A673 (cell line): ENCODE results near the gene NEURL3. TPM values are rescaled to one million over a fixed set of nuclear protein-coding genes. Genes with fewer than 3 reads are reported as not detected.

Experiments
- BruUV-seq: library from RNA; stranded (reverse); fragments of 400-500 nt; replicated peaks from 2 replicates; lab custom pipeline; 2021; lab: Mats Ljungman, UMichigan
- CTCF ChIA-PET: fragments of 300-600 bp; sonication (Branson Sonifier 250); formaldehyde crosslinking; loops from one replicate; lab custom pipeline; 2022; ENCODE audit warnings: antibody characterized with exemption; lab: Charles Lee
- POLR2A ChIA-PET: fragments of 300-600 bp; sonication (Branson Sonifier 250); formaldehyde crosslinking; loops from one replicate; lab custom pipeline; 2022; ENCODE audit warnings: antibody characterized with exemption; ENCODE audit not compliant: low non-redundant PET; lab: Charles Lee
- DNase-seq: peaks from one replicate; pipeline ENCODE4 v3.0.0-alpha.2; 2015; ENCODE audit warnings: low spot score
- H3K27ac ChIP-seq: fragments of 200-600 bp; sonication (generic); 2 replicates; pipeline ENCODE4 v1.5.1; 2016; ENCODE audit warnings: mixed run types, low read depth, mild to moderate bottlenecking, mixed read lengths, antibody characterized with exemption, low read length; ENCODE audit not compliant: poor library complexity, severe bottlenecking
- H3K27me3 ChIP-seq: fragments of 200-600 bp; sonication (generic); replicated peaks from 2 replicates; pipeline ENCODE4 v1.6.1; 2017; ENCODE audit warnings: mixed run types, low read depth, mild to moderate bottlenecking, mixed read lengths, antibody characterized with exemption, low read length; ENCODE audit not compliant: insufficient read depth, poor library complexity
- H3K36me3 ChIP-seq: fragments of 200-600 bp; sonication (generic); 2 replicates; pipeline ENCODE4 v1.6.1; 2016; ENCODE audit warnings: mixed run types, mild to moderate bottlenecking, mixed read lengths, antibody characterized with exemption, low read length; ENCODE audit not compliant: insufficient read depth, poor library complexity, severe bottlenecking
- H3K4me1 ChIP-seq: fragments of 200-600 bp; sonication (generic); 2 replicates; pipeline ENCODE4 v1.6.1; 2017; ENCODE audit warnings: mixed run types, mild to moderate bottlenecking, mixed read lengths, antibody characterized with exemption, low read length; ENCODE audit not compliant: insufficient read depth, poor library complexity, severe bottlenecking
- H3K4me3 ChIP-seq: fragments of 200-600 bp; sonication (generic); 2 replicates; pipeline ENCODE4 v1.5.1; 2016; ENCODE audit warnings: low read depth, mixed run types, mild to moderate bottlenecking, mixed read lengths, low read length; ENCODE audit not compliant: poor library complexity, severe bottlenecking
- H3K9me3 ChIP-seq: fragments of 200-600 bp; sonication (generic); 2 replicates; pipeline ENCODE4 v1.6.1; 2016; ENCODE audit warnings: mixed run types, low read depth, mild to moderate bottlenecking, mixed read lengths, antibody characterized with exemption, low read length; ENCODE audit not compliant: poor library complexity, severe bottlenecking
- CTCF ChIP-seq: fragments of 300-800, 200-600 bp; sonication (generic); conservative IDR thresholded peaks from 2 replicates; pipeline ENCODE4 v1.5.1; 2017; ENCODE audit warnings: low read depth, mild to moderate bottlenecking, antibody characterized with exemption, low read length, moderate library complexity, mixed read lengths
- EZH2 ChIP-seq: fragments of 200-600 bp; sonication (generic); IDR thresholded peaks from 2 replicates; pipeline ENCODE4 v1.6.1; 2017; ENCODE audit warnings: borderline replicate concordance, low read depth, mild to moderate bottlenecking, mixed read lengths, antibody characterized with exemption, low read length; ENCODE audit not compliant: poor library complexity, severe bottlenecking
- intact Hi-C: fragments of 100-400 bp; cut with micrococcal nuclease; formaldehyde crosslinking; loops from one replicate; pipeline ENCODE4 v1.10.0; 2022; ENCODE audit not compliant: unreplicated experiment
- total RNA-seq: library from RNA; stranded (reverse); gene quantifications from 2 replicates; pipeline ENCODE4 v1.2.3, GENCODE V29; 2021

Gene NEURL3
- total RNA-seq, 1 experiment from 2014 or later: not detected

- TF ChIP-seq EZH2 (no peak), CTCF (no peak)
- Histone ChIP-seq H3K4me1 (peaks cover 54% of the 10 kb centered on the region), H3K36me3 (no peaks in the 10 kb centered on the region), H3K9me3 (no peaks in the 10 kb centered on the region), H3K4me3 (peak overlapping the region; percentile 36), H3K27ac (peak overlapping the region; percentile 80), H3K27me3 (no peaks in the 10 kb centered on the region)
- POLR2A ChIA-PET: no interaction called here
- no TSS peak for BruUV-seq
- DNase-seq: no peak
- CTCF ChIA-PET: interaction anchor here (0.7 to 1.3 kb wide), 2 partner anchors 23 to 25 kb away, joined by 5 read pairs; no protein-coding TSS in a partner anchor
- intact Hi-C loops: no loop called here
Measured at GRCh38 chr2:96531366-96531765, 26.2 kb upstream of the NEURL3 start.

GRCh38 chr2:96530474-96531357 lies 25.6 kb upstream of the NEURL3 start:
- ChIA-PET CTCF (interaction anchor here (0.7 to 1.3 kb wide), 2 partner anchors 23 to 120 kb away, joined by 3 to 5 read pairs; no protein-coding TSS in a partner anchor), POLR2A (no interaction called here)
- no peak for DNase-seq
- H3K36me3 ChIP-seq: no peaks in the 10 kb centered on the region
- no peak overlapping the region for H3K4me3 ChIP-seq
- intact Hi-C loops: no loop called here
- no peaks in the 10 kb centered on the region for H3K9me3 ChIP-seq
- BruUV-seq: no TSS peak
- no peak overlapping the region for H3K27ac ChIP-seq
- TF ChIP-seq CTCF (no peak), EZH2 (no peak)
- H3K27me3 ChIP-seq: no peaks in the 10 kb centered on the region
- peaks cover 54% of the 10 kb centered on the region for H3K4me1 ChIP-seq

GRCh38 chr2:96530144-96530430 lies 24.9 kb upstream of the NEURL3 start:
- no peak for DNase-seq
- no peak overlapping the region for H3K4me3 ChIP-seq
- intact Hi-C loops: no loop called here
- POLR2A ChIA-PET: no interaction called here
- no peaks in the 10 kb centered on the region for H3K27me3 ChIP-seq
- TF ChIP-seq CTCF: no peak
- H3K27ac ChIP-seq: no peak overlapping the region
- BruUV-seq: no TSS peak
- no peaks in the 10 kb centered on the region for H3K9me3 ChIP-seq
- no peaks in the 10 kb centered on the region for H3K36me3 ChIP-seq
- CTCF ChIA-PET: interaction anchor here (0.7 kb wide), 1 partner anchor 119 kb away, joined by 3 read pairs; no protein-coding TSS in a partner anchor
- peaks cover 54% of the 10 kb centered on the region for H3K4me1 ChIP-seq
